Breast epithelium (tissue), 4 donors: ENCODE measurements around the gene CELF5. TPM values are rescaled to one million over a fixed set of nuclear protein-coding genes. Genes with fewer than 3 reads are reported as not detected.

ENCODE experiments used
- DNase-seq, 2 donors: peaks; one replicate each; pipeline ENCODE4 v3.0.0-alpha.2; 2019; ENCODE audit warnings: low spot score in 2 of 2
- H3K27ac ChIP-seq, 2 donors: fragments of 200-600 bp; sonication (generic) in 1 of 2; one replicate each; pipeline ENCODE4 v1.5.1; 2016 to 2019; ENCODE audit warnings: mild to moderate bottlenecking in 1 of 2
- H3K27me3 ChIP-seq, 2 donors: fragments of 200-600 bp; sonication (generic) in 1 of 2; one replicate each; pipeline versions ENCODE4 v1.5.1 to v1.6.0; 2017 to 2019; ENCODE audit warnings: control low read depth in 1 of 2, mild to moderate bottlenecking in 1 of 2
- H3K36me3 ChIP-seq: fragments of 200-600 bp; one replicate; pipeline ENCODE4 v1.5.1; 2019
- H3K4me1 ChIP-seq, 2 donors: fragments of 200-600 bp; sonication (generic); one replicate each; pipeline ENCODE4 v1.5.1; 2016 to 2019; ENCODE audit warnings: control low read depth in 1 of 2
- H3K4me3 ChIP-seq, 3 donors: fragments of 200-600 bp; sonication (generic); 1 replicate in 2 of 3; 2 replicates in 1 of 3; pipeline ENCODE4 v1.5.1; 2016 to 2019; ENCODE audit warnings: mild to moderate bottlenecking in 3 of 3, moderate library complexity in 2 of 3
- H3K9me3 ChIP-seq, 2 donors: fragments of 200-600 bp; sonication (generic) in 1 of 2; one replicate each; pipeline ENCODE4 v1.5.1; 2016 to 2019; ENCODE audit warnings: control low read depth in 1 of 2
- CTCF ChIP-seq, 3 donors: fragments of 450-650 bp; IDR thresholded peaks; one replicate each; pipeline ENCODE4 v1.5.1; 2016 to 2017; ENCODE audit warnings: antibody characterized with exemption in 3 of 3, mild to moderate bottlenecking in 3 of 3, moderate library complexity in 3 of 3
- POLR2A ChIP-seq: fragments of 450-650 bp; IDR thresholded peaks from one replicate; pipeline ENCODE4 v1.6.1; 2016; ENCODE audit warnings: antibody characterized with exemption, mild to moderate bottlenecking, moderate library complexity
- POLR2AphosphoS5 ChIP-seq, 3 donors: sonication (generic); formaldehyde crosslinking; IDR thresholded peaks; one replicate each; pipeline ENCODE4 v1.6.1; 2017; ENCODE audit warnings: antibody characterized with exemption in 3 of 3
- intact Hi-C: fragments of 100-400 bp; cut with DNase I; formaldehyde crosslinking; loops from one replicate; pipeline ENCODE4 v1.15.1; 2023; ENCODE audit warnings: low total_unique reads
- total RNA-seq, 3 donors: library from RNA; depleted of rRNA; stranded (reverse); fragments of >200 nt; gene quantifications; one replicate each; pipeline ENCODE4 v1.1.0, GENCODE V29; 2016

CELF5 gene
- total RNA-seq, 3 donors from 2014 or later, result 0.33 to 0.59 TPM; not detected in 1

DNA sequence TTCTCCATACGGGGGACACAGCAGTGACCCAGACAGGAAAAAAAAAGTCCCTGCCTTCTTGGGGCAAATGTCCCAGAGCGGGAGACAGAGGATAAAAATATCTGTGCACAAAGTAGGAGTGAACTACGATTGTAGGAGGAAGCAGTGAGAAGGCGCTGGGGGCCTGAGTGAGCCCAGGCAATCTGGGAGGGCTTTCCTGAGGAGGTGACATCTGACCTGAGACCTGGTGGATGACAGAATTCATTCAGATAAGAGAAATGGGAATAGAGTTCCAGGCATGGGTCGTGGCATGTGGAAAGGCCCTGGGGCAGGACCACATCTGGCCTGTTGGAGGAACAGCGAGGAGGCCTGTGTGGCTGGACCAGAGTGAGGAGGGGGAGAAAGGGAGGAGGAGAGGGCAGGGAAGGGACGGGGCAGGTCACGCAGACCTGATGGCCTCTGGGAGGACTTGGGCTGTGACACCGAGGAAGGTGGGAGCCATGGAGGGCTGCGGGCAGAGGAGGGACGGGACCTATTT is 91.7 kb downstream of the CELF5 start:
- intact Hi-C loops, result no loop called here
- H3K27me3 ChIP-seq, result peaks cover 10 to 57% of the 10 kb centered on the region in 2 donors
- H3K4me1 ChIP-seq, result no peaks in the 10 kb centered on the region
- H3K9me3 ChIP-seq, result no peaks in the 10 kb centered on the region
- H3K36me3 ChIP-seq, result no peaks in the 10 kb centered on the region
- DNase-seq, result no peak
- no peak overlapping the region for H3K27ac ChIP-seq
- TF ChIP-seq POLR2AphosphoS5 (IDR thresholded peaks at IDR 0.05) (no peak), POLR2A (no peak), CTCF (IDR thresholded peaks at IDR 0.05) (no peak)
- H3K4me3 ChIP-seq, result no peak overlapping the region

DNA sequence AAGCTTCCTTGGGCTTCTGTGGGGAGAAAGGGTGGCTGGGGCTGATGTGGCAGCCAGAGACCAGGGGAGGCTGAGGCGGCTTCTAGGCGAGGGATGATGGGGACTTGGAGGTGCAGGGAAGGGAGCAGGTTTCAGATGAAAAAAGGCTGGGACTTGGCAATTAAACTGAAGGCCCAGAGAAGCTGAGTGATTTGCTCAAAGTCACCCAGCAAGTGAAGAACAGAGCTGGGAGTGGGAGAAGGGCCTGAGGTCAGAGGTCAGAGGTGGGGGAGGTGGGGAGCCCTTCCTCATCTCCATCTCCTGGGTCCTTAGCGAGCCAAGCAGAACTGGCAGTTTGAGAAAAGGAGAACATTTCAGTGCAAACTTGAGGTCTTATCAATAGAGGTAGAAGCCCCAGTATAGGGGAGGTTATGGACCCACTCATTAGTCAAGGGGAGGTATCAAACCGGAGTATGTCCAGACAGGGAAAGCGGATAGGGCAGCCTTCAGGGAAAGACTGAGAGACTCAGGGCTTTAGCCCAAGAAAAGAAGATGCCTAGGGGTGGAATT is 92.3 kb downstream of the CELF5 start:
- no peaks in the 10 kb centered on the region for H3K9me3 ChIP-seq
- H3K36me3 ChIP-seq, result no peaks in the 10 kb centered on the region
- H3K4me1 ChIP-seq, result no peaks in the 10 kb centered on the region
- no peak for DNase-seq
- intact Hi-C loops, result no loop called here
- peaks cover 10 to 55% of the 10 kb centered on the region in 2 donors for H3K27me3 ChIP-seq
- no peak overlapping the region for H3K27ac ChIP-seq
- H3K4me3 ChIP-seq, result no peak overlapping the region
- TF ChIP-seq POLR2A (no peak), CTCF (IDR thresholded peaks at IDR 0.05) (no peak), POLR2AphosphoS5 (IDR thresholded peaks at IDR 0.05) (no peak)

DNA sequence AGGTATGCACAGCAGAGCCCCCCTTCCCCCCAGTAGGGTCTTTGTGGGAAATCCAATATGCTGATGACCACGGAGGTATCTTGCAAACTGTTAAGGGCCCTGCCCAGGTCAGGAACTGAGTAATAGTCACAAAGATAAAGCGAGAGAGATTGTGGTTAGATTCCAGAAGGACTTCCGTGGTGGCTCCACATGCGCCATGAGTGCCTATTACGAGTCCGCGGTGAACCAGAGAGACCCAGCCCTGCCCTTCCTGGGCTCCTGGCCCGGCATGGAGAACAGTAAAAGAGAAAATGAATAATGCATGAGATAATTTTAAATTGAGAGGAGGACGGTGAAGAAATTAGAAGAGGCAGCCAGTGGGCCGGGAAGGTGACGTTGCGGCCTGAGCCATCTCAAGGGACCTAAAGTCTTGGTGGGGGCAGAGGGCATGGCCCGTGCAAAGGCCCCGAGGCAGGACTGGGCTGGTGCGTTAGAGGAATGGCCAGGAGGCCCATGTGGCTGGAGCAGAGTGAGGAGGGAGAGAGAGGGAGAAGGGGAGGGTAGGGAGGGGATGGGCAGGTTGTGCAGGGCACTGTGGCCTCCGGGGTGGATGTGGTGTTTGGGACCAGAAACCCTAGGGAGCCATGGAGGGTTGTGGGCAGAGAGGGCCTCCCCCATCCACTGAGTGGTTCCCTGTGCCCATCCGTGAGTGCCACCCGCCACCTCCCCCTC is 95.3 kb downstream of the CELF5 start:
- Histone ChIP-seq H3K4me1 (no peaks in the 10 kb centered on the region), H3K27me3 (peaks cover 4 to 36% of the 10 kb centered on the region in 2 donors), H3K9me3 (no peaks in the 10 kb centered on the region), H3K36me3 (no peaks in the 10 kb centered on the region), H3K4me3 (no peak overlapping the region), H3K27ac (no peak overlapping the region)
- TF ChIP-seq POLR2AphosphoS5 (IDR thresholded peaks at IDR 0.05) (no peak), POLR2A (no peak), CTCF (IDR thresholded peaks at IDR 0.05) (no peak)
- no peak for DNase-seq
- intact Hi-C loops, result loop anchor here (5.0 to 10.0 kb wide), 2 partner anchors 145 to 877 kb away; no protein-coding TSS in a partner anchor

DNA sequence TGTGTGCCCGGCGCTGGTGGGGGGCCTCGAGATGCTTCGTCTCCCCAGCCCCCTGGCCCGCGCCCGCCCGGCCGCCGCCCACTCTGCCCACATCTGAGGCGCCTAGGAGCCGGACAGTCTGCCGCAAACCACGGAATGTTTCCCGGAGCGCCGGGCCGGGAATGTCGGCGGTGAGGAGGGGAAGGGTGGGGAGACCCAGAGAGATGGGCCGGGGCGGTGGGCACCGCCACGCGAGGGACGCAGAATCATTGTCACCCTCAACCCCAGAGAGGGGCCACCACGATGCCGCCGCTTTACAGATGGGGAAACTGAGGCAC is 95.9 kb downstream of the CELF5 start:
- no peaks in the 10 kb centered on the region for H3K9me3 ChIP-seq
- intact Hi-C loops, result loop anchor here (5.0 to 10.0 kb wide), 2 partner anchors 144 to 878 kb away; no protein-coding TSS in a partner anchor
- DNase-seq, result no peak
- no peak for TF ChIP-seq POLR2A
- TF ChIP-seq POLR2AphosphoS5 (IDR thresholded peaks at IDR 0.05), result no peak
- no peak for TF ChIP-seq CTCF (IDR thresholded peaks at IDR 0.05)
- H3K4me3 ChIP-seq, result no peak overlapping the region
- H3K27ac ChIP-seq, result no peak overlapping the region
- no peaks in the 10 kb centered on the region for H3K36me3 ChIP-seq
- peaks cover 4 to 36% of the 10 kb centered on the region in 2 donors for H3K27me3 ChIP-seq
- H3K4me1 ChIP-seq, result no peaks in the 10 kb centered on the region

DNA sequence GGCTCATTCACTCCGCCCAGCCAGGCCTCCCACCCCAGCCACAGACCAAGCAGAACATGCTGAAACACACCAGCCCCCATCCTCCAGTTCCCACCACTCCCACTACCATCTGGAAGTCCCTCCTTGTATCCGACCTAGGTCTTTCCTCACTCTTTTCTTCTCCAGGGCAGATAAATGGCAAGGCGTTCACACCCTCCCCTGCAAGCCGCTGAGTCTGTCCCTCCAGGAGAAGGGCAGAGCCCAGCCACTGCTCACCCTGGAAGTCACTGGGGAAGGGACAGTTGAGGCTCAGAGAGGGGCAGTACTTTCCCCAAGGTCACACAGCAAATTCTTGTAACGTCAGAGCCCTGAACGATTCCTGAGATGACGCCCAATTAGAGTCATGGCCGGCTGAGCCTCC is 96.4 kb downstream of the CELF5 start:
- intact Hi-C loops, result loop anchor here (5.0 to 10.0 kb wide), 2 partner anchors 144 to 879 kb away; no protein-coding TSS in a partner anchor
- H3K9me3 ChIP-seq, result no peaks in the 10 kb centered on the region
- no peak for DNase-seq
- no peak overlapping the region for H3K4me3 ChIP-seq
- H3K4me1 ChIP-seq, result no peaks in the 10 kb centered on the region
- no peak overlapping the region for H3K27ac ChIP-seq
- no peaks in the 10 kb centered on the region for H3K36me3 ChIP-seq
- peaks cover 4 to 36% of the 10 kb centered on the region in 2 donors for H3K27me3 ChIP-seq
- TF ChIP-seq CTCF (IDR thresholded peaks at IDR 0.05), result no peak
- TF ChIP-seq POLR2A, result no peak
- TF ChIP-seq POLR2AphosphoS5 (IDR thresholded peaks at IDR 0.05), result no peak
